GM12873 (cell line): ENCODE measurements around the gene ITPKC.

Source experiments
- TF ChIP-seq, protein P1 (sequence below): IDR thresholded peaks from 2 replicates; pipeline ENCODE4 v1.5.1; 2012; ENCODE audit warnings: low read depth, mild to moderate bottlenecking, moderate library complexity, low read length, control low read depth; ENCODE audit not compliant: insufficient read depth; ENCODE audit errors: missing control alignments

The ITPKC gene

GRCh38 chr19:40716482-40717324 is at the start of gene ITPKC, which contains the start of gene COQ8B:
ITPKC (plus strand) TSS chr19:40717112; CDS start chr19:40717136, 24 bp downstream.
COQ8B (minus strand) TSS chr19:40716886; CDS start chr19:40714632, 2,254 bp downstream.
- TF ChIP-seq, protein P1, sequence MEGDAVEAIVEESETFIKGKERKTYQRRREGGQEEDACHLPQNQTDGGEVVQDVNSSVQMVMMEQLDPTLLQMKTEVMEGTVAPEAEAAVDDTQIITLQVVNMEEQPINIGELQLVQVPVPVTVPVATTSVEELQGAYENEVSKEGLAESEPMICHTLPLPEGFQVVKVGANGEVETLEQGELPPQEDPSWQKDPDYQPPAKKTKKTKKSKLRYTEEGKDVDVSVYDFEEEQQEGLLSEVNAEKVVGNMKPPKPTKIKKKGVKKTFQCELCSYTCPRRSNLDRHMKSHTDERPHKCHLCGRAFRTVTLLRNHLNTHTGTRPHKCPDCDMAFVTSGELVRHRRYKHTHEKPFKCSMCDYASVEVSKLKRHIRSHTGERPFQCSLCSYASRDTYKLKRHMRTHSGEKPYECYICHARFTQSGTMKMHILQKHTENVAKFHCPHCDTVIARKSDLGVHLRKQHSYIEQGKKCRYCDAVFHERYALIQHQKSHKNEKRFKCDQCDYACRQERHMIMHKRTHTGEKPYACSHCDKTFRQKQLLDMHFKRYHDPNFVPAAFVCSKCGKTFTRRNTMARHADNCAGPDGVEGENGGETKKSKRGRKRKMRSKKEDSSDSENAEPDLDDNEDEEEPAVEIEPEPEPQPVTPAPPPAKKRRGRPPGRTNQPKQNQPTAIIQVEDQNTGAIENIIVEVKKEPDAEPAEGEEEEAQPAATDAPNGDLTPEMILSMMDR, result no peak

DNA sequence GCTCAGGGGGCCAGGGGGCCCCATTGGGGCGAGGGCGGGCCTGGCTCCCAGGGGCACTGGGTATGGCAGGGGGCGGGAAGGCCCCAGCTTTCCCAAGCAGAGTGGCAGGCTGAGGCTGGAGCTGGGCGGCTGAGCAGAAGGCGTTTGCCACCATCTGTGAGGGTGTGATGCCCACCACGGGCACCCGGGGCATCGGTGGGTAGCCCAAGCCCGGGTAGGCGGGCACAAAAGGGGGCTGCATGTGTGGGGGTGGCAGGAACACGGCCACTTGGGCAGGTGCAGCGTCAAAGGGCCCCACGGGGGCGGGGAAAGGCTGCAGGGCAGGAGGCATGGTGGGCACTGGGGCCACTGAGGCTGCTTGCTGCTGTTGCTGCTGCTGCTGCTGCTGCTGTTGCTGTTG is 49.3 kb upstream of the ITPKC start:
- TF ChIP-seq, protein P1, result no peak

GRCh38 chr19:40668991-40669614 is 47.8 kb upstream of the ITPKC start:
- TF ChIP-seq, protein P1, result no peak

GRCh38 chr19:40671404-40671803 is 45.5 kb upstream of the ITPKC start:
- TF ChIP-seq, protein P1, result no peak

- TF ChIP-seq, protein P1, result no peak
Observed at GRCh38 chr19:40672038-40672437, 44.9 kb upstream of the ITPKC start.

- TF ChIP-seq, protein P1, result no peak
Observed at GRCh38 chr19:40672573-40673299, 44.2 kb upstream of the ITPKC start.

DNA sequence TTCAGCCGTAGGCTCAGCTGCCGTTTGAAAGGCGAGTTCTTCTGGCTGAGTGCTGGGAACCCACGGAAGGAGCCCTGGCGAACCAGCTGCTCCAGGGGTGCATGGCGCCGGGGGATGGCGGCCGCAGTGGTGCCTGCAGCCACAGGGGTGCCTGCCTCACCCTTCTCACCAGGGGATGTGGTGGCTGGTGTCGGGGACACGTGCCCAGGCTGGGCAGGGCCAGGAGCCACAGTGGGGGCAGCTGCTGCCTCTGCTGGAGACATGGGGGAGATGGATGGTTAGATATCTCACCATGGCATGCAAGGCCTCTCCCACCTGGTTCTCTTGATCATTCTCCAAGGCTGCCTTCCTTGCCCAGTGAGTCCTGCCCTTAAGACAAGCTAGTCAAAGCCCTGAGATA is 43.5 kb upstream of the ITPKC start:
- TF ChIP-seq, protein P1, result no peak
